ENCODE measurements around the gene KRT2.

Gene KRT2

DNA sequence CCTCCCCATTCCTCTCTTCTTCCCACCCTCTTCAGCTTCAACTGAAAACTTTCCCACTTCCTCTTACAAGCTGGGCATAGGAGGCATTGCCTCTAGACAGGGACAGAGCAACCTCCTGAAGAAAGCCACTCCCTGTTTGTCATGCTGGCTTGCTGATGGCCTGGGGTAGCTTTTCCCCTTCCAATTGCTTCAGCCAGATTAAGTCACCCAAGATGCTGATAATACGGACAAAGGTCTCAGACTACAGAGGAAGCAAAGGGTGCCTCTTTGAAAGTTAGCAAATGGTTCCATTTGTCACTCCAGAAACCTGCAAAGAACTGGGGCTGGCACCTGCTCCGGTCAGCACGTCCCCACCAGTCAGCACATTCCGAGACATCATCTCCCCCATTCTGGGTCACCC, 6.0 kb downstream of the KRT2 start:
- TF ChIP-seq, protein P1, sequence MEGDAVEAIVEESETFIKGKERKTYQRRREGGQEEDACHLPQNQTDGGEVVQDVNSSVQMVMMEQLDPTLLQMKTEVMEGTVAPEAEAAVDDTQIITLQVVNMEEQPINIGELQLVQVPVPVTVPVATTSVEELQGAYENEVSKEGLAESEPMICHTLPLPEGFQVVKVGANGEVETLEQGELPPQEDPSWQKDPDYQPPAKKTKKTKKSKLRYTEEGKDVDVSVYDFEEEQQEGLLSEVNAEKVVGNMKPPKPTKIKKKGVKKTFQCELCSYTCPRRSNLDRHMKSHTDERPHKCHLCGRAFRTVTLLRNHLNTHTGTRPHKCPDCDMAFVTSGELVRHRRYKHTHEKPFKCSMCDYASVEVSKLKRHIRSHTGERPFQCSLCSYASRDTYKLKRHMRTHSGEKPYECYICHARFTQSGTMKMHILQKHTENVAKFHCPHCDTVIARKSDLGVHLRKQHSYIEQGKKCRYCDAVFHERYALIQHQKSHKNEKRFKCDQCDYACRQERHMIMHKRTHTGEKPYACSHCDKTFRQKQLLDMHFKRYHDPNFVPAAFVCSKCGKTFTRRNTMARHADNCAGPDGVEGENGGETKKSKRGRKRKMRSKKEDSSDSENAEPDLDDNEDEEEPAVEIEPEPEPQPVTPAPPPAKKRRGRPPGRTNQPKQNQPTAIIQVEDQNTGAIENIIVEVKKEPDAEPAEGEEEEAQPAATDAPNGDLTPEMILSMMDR (conservative IDR thresholded peaks at IDR 0.05; ENCODE audit: low read depth, low read length): no peak
- no peak overlapping the region for H3K4me3 ChIP-seq (ENCODE audit: low read depth, low read length)
- no peak for DNase-seq (ENCODE audit: low read depth)

DNA sequence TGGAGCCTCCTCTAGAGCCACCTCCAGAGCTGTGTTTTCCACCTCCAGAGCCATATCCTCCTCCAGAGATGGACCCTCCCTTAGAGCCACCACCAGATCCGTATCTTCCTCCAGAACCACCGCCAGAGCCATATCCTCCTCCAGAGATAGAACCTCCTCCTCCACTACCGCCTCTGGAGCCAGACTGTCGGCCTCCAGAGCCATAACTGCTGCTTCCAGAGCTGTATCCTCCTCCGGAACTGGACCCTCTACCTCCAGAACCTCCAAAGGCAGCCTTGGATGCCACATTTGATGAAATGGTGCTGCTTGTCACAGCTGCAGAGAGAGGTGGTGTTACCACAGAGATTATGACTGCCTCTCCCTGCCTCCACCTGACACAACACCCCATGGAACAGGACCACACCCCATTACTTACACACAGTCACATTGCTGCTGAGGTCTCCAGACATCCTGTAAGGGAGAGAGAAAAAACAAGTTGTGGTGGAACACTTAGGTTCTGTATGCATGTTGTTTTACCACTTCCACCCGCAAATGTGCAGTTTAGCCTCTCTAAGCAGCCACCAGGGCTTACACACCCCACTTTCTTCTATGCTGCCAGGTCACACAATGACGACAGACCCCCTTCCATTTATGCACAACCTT, 6.8 kb downstream of the KRT2 start:
- no peak for DNase-seq (ENCODE audit: low read depth)
- TF ChIP-seq, protein P1 (conservative IDR thresholded peaks at IDR 0.05; ENCODE audit: low read depth, low read length): no peak
- no peak overlapping the region for H3K4me3 ChIP-seq (ENCODE audit: low read depth, low read length)

DNA sequence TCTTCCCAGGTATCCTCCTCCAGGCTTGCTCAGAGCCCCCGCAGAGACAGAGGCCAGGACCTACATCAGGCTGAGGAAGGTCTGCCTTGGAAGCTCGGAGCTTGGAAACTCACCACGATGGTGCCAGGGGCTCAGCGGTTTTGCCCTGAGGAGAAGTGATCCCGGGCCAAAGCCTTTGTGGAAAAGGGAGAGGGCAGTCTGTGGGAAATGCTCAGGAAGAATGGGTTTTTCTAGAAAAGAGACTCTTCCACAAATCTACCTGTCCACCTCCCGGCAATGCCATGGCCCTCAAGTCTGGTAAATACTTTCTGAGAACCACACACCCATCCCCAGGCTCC, 8.0 kb downstream of the KRT2 start:
- no peak for DNase-seq (ENCODE audit: low read depth)
- no peak overlapping the region for H3K4me3 ChIP-seq (ENCODE audit: low read depth, low read length)
- TF ChIP-seq, protein P1 (conservative IDR thresholded peaks at IDR 0.05; ENCODE audit: low read depth, low read length): no peak

DNA sequence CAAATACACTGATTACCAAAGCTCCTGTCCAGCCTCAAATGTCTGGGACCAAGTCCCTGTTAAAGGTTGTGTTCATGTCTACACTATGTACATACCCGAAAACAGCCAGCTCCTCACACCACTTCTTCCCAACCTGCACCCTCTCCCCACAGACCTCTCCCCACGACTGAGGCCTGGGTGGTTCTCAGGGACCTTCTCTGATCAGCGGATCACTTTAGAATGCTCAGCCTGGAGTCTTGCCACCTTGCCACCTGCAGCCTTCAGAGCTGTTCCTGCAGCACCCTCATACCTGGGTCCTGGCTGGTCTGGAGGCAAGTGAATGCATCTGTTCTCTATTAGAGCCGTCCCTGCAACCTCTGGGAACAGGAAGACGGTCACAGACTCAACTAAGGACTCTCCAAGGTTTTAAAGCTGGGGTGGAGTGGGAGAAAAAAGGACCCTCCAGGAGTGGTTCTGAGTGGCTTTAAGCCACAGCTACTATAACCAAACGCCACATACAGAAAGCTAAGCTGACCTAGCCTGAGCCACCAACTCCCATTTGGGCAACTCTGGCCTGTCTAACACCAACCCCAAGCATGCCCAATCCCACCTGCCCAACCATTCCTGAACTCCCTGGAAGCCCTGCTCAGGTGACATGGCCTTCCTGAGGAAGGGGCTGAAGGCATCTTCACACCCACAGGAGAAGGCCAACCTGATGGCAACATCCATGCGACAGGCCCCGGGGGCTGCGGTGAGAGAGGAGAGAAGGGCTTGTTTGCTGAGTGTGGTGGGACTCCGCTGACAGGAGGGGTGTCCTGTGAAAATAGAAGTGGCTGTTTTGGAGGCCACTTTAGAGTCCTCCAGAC, 8.6 kb downstream of the KRT2 start:
- H3K4me3 ChIP-seq (ENCODE audit: low read depth, low read length): no peak overlapping the region
- TF ChIP-seq, protein P1 (conservative IDR thresholded peaks at IDR 0.05; ENCODE audit: low read depth, low read length): no peak
- no peak for DNase-seq (ENCODE audit: low read depth)

DNA sequence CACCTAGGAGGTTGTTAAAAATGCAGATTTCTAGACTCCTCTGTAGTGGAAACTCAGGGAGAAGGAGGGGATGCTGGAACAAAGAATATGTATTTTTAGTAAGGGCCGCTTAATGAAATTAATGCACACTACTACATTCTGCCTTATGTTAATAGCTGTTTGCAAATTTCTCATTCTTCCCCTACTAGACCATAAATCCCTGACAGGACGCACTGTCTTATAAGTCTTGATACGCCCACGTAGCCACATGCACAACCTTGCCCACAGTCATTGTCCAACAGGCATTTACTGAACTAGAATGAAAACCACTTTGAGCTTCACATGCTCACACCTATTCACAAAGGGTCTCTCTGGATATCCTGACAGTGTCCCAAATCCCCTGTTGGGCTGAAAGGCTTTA, 10.5 kb downstream of the KRT2 start:
- no peak overlapping the region for H3K4me3 ChIP-seq (ENCODE audit: low read depth, low read length)
- no peak for DNase-seq (ENCODE audit: low read depth)
- TF ChIP-seq, protein P1 (conservative IDR thresholded peaks at IDR 0.05; ENCODE audit: low read depth, low read length): no peak

DNA sequence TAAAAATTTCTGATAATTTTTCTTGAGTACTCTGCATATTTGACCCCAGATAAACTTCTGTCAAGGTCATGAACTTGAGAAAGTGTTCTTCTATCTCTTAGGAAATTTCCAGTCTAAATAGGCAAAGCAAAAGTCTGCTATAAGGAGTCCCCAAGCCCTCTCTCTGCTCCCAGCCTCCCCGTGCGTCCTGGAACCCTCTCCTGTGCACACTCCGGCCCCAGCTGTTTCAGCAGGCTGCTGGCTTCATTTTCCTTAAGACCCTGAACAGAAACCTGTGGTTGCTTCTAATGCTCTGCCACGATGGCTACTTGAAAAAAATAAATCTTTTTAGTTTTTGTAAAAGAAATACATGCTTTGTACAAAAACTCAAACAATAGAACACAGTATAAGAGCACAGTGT, 14.7 kb downstream of the KRT2 start:
- TF ChIP-seq, protein P1 (conservative IDR thresholded peaks at IDR 0.05; ENCODE audit: low read depth, low read length): no peak
- no peak for DNase-seq (ENCODE audit: low read depth)
- H3K4me3 ChIP-seq (ENCODE audit: low read depth, low read length): no peak overlapping the region
